PC-9 (cell line): Measurements from ENCODE around the gene CRY1. TPM values are rescaled to one million over a fixed set of nuclear protein-coding genes. Genes with fewer than 3 reads are reported as not detected.
A peak's percentile ranks its signal among the peaks of the same experiment; 100 is the strongest.

ENCODE experiments used
- BruUV-seq: library from RNA; stranded (reverse); fragments of 400-500 nt; replicated peaks from 2 replicates; lab custom pipeline; 2021; lab: Mats Ljungman, UMichigan
- CTCF ChIA-PET: fragments of 300-600 bp; sonication (Branson Sonifier 250); formaldehyde crosslinking; loops from one replicate; lab custom pipeline; 2022; ENCODE audit warnings: antibody characterized with exemption; lab: Charles Lee
- POLR2A ChIA-PET: fragments of 300-600 bp; sonication (Branson Sonifier 250); formaldehyde crosslinking; loops from one replicate; lab custom pipeline; 2022; ENCODE audit warnings: antibody characterized with exemption; ENCODE audit not compliant: unreplicated experiment; lab: Charles Lee
- DNase-seq, 2 experiments: peaks; one replicate each; pipeline versions ENCODE4 v3.0.0 to v3.0.0-alpha.2; 2015 to 2022; ENCODE audit warnings: mixed read lengths in 1 of 2
- H2AFZ ChIP-seq: fragments of 200-600 bp; sonication (generic); 2 replicates; pipeline ENCODE4 v1.8.1; 2017; ENCODE audit warnings: antibody characterized with exemption
- H3F3A ChIP-seq: fragments of 200-600 bp; sonication (generic); 2 replicates; pipeline ENCODE4 v1.8.1; 2017; ENCODE audit warnings: antibody characterized with exemption, mild to moderate bottlenecking, low read depth; ENCODE audit not compliant: insufficient read depth
- H3K27ac ChIP-seq: fragments of 200-600 bp; sonication (generic); 2 replicates; pipeline ENCODE4 v1.6.1; 2016; ENCODE audit warnings: mixed run types
- H3K27me3 ChIP-seq: fragments of 200-600 bp; sonication (generic); 2 replicates; pipeline ENCODE4 v1.6.1; 2016; ENCODE audit warnings: low read depth, mixed run types; ENCODE audit not compliant: insufficient read depth
- H3K36me3 ChIP-seq: fragments of 200-600 bp; sonication (generic); 2 replicates; pipeline ENCODE4 v1.6.1; 2016; ENCODE audit warnings: low read depth, mixed run types
- H3K4me1 ChIP-seq: fragments of 200-600 bp; sonication (generic); replicated peaks from 2 replicates; pipeline ENCODE4 v1.6.1; 2016; ENCODE audit warnings: mixed run types; ENCODE audit not compliant: insufficient read depth
- H3K4me2 ChIP-seq: fragments of 200-600 bp; sonication (generic); 2 replicates; pipeline ENCODE4 v1.6.1; 2017; ENCODE audit warnings: mixed run types
- H3K4me3 ChIP-seq: fragments of 200-600 bp; sonication (generic); 2 replicates; pipeline ENCODE4 v1.6.1; 2016; ENCODE audit warnings: mixed run types
- H3K79me2 ChIP-seq: fragments of 200-600 bp; sonication (generic); 2 replicates; pipeline ENCODE4 v1.6.1; 2017; ENCODE audit warnings: low read depth, mixed run types
- H3K9me2 ChIP-seq: fragments of 200-600 bp; sonication (generic); 2 replicates; pipeline ENCODE4 v1.8.1; 2017; ENCODE audit warnings: mild to moderate bottlenecking; ENCODE audit not compliant: insufficient read depth
- H3K9me3 ChIP-seq: fragments of 200-600 bp; sonication (generic); 2 replicates; pipeline ENCODE4 v1.8.1; 2016; ENCODE audit warnings: low read depth; ENCODE audit not compliant: insufficient read depth
- H4K20me1 ChIP-seq: fragments of 200-600 bp; sonication (generic); 2 replicates; pipeline ENCODE4 v1.8.1; 2017; ENCODE audit not compliant: insufficient read depth
- EZH2 ChIP-seq: fragments of 200-600 bp; sonication (generic); IDR thresholded peaks from 2 replicates; pipeline ENCODE4 v1.8.0; 2017; ENCODE audit warnings: antibody characterized with exemption, low read depth
- intact Hi-C: fragments of 100-400 bp; cut with micrococcal nuclease; formaldehyde crosslinking; loops from one replicate; pipeline ENCODE4 v1.10.0; 2022; ENCODE audit not compliant: unreplicated experiment
- total RNA-seq: library from RNA; stranded (reverse); gene quantifications from 2 replicates; pipeline ENCODE4 v1.2.3, GENCODE V29; 2021
- TF ChIP-seq, protein P1 (sequence below): fragments of 200-600 bp; sonication (generic); conservative IDR thresholded peaks from 2 replicates; pipeline ENCODE4 v1.6.1; 2017; ENCODE audit warnings: mixed run types, antibody characterized with exemption, mild to moderate bottlenecking, moderate library complexity

Gene CRY1
- total RNA-seq, 1 experiment from 2014 or later, result 18.1 TPM

DNA sequence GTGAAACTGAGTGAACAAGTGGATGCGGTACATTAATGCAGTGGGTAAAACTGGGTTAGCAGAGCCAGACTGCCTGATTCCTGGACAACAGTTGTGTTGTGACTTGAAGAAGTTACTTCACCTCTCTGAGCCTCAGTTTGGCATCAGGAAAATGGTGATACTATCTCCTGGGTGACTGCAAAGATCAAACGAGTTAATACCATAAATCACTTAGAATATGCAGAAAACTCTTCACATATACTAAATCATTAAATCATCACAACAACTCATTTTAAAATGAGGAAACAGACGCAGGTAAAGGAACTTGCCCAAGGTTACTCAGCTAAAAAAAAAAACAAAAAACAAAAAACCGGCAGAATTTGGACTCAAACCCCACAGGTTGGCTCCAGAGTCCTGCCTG lies 107.2 kb downstream of the CRY1 start:
- TSS peak; percentile 60 for BruUV-seq

DNA sequence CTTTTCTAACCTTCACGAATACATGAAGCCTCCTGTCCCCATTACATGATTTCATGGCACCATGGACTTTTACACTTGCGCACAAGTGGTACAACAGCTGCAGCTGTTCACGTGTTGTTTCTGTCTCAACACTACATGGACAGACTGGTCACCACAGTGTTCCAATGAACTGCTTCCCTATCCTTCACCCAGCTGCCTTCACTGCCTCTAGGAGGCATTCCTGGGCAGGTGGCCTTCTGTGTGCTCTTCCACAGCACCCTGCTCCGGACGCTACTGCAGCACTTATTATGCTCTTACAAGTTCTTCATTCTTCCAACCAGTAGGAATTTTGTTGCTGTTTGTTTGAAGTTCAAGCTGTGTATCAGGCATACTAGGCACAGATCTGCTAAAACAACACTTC lies 107.9 kb downstream of the CRY1 start:
- H3F3A ChIP-seq, result no peaks in the 10 kb centered on the region
- peak overlapping the region; percentile 87; the same call in 1 of the 2 replicates for H3K4me2 ChIP-seq
- POLR2A ChIA-PET, result no interaction called here
- CTCF ChIA-PET, result no interaction called here
- no peak for DNase-seq
- no peaks in the 10 kb centered on the region for H3K9me2 ChIP-seq
- no peak overlapping the region for H3K27ac ChIP-seq
- no peaks in the 10 kb centered on the region for H4K20me1 ChIP-seq
- TF ChIP-seq, protein P1, sequence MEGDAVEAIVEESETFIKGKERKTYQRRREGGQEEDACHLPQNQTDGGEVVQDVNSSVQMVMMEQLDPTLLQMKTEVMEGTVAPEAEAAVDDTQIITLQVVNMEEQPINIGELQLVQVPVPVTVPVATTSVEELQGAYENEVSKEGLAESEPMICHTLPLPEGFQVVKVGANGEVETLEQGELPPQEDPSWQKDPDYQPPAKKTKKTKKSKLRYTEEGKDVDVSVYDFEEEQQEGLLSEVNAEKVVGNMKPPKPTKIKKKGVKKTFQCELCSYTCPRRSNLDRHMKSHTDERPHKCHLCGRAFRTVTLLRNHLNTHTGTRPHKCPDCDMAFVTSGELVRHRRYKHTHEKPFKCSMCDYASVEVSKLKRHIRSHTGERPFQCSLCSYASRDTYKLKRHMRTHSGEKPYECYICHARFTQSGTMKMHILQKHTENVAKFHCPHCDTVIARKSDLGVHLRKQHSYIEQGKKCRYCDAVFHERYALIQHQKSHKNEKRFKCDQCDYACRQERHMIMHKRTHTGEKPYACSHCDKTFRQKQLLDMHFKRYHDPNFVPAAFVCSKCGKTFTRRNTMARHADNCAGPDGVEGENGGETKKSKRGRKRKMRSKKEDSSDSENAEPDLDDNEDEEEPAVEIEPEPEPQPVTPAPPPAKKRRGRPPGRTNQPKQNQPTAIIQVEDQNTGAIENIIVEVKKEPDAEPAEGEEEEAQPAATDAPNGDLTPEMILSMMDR, result no peak
- TF ChIP-seq EZH2, result no peak
- peak overlapping the region; percentile 74; the same call in 1 of the 2 replicates for H3K4me3 ChIP-seq
- no TSS peak for BruUV-seq
- intact Hi-C loops, result loop anchor here (10.0 kb wide), 1 partner anchor 109 kb away; the partner anchor contains the start of gene CRY1
- peaks cover 12% of the 10 kb centered on the region for H3K4me1 ChIP-seq
- H2AFZ ChIP-seq, result no peak overlapping the region
- H3K27me3 ChIP-seq, result no peaks in the 10 kb centered on the region
- H3K36me3 ChIP-seq, result no peaks in the 10 kb centered on the region
- H3K9me3 ChIP-seq, result no peaks in the 10 kb centered on the region
- H3K79me2 ChIP-seq, result no peaks in the 10 kb centered on the region

More for the DNA sequence above, 107.2 kb downstream of the CRY1 start:
- H2AFZ ChIP-seq, result peak overlapping the region; percentile 96
- H4K20me1 ChIP-seq, result no peaks in the 10 kb centered on the region
- no peaks in the 10 kb centered on the region for H3K9me2 ChIP-seq
- H3K27me3 ChIP-seq, result no peaks in the 10 kb centered on the region
- no peaks in the 10 kb centered on the region for H3K79me2 ChIP-seq
- ChIA-PET CTCF (no interaction called here), POLR2A (no interaction called here)
- intact Hi-C loops, result loop anchor here (2.0 to 10.0 kb wide), 2 partner anchors 31 to 109 kb away; partner anchors contain the start of genes CRY1 and TMEM263
- H3K4me2 ChIP-seq, result peak overlapping the region; percentile 87
- no peak for TF ChIP-seq EZH2
- TF ChIP-seq, protein P1, result no peak
- no peak for DNase-seq
- H3F3A ChIP-seq, result no peaks in the 10 kb centered on the region
- H3K27ac ChIP-seq, result no peak overlapping the region
- peak overlapping the region; percentile 74 for H3K4me3 ChIP-seq
- H3K9me3 ChIP-seq, result no peaks in the 10 kb centered on the region
- H3K36me3 ChIP-seq, result no peaks in the 10 kb centered on the region
- peaks cover 12% of the 10 kb centered on the region for H3K4me1 ChIP-seq

DNA sequence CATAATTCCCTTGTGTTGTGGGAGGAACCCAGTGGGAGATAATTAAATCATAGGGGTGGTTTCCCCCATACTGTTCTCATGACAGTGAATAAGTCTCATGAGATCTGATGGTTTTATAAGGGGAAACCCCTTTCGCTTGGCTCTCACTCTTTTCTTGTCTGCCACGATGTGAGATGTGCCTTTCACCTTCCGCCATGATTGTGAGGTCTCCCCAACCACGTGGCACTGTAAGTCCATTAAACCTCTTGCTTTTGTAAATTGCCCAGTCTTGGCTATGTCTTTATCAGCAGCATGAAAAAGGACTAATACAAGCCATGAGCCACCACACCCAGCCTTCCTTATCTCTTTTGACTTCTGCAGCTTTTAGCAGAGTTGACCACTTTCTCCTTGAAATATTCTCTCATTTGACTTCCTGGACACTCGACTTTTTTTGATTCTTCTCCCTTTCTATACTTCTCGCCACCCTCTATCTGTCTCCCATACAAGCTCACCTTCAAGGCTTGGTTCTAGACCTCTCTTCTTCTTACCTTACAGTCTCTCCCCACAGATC lies 108.7 kb downstream of the CRY1 start:
- Histone ChIP-seq H3F3A (no peaks in the 10 kb centered on the region), H3K27ac (no peak overlapping the region), H3K9me2 (no peaks in the 10 kb centered on the region), H3K9me3 (no peaks in the 10 kb centered on the region), H3K4me1 (peaks cover 12% of the 10 kb centered on the region), H3K4me2 (no peak overlapping the region), H3K36me3 (no peaks in the 10 kb centered on the region), H3K4me3 (no peak overlapping the region), H3K79me2 (no peaks in the 10 kb centered on the region), H4K20me1 (no peaks in the 10 kb centered on the region), H2AFZ (no peak overlapping the region), H3K27me3 (no peaks in the 10 kb centered on the region)
- ChIA-PET POLR2A (no interaction called here), CTCF (no interaction called here)
- intact Hi-C loops, result loop anchor here (10.0 kb wide), 1 partner anchor 110 kb away; the partner anchor contains the start of gene CRY1
- no TSS peak for BruUV-seq
- DNase-seq, result no peak
- no peak for TF ChIP-seq EZH2
